H9 (cell line): ENCODE results near the gene C9. TPM values are rescaled to one million over a fixed set of nuclear protein-coding genes. Genes with fewer than 3 reads are reported as not detected.

ENCODE experiments used
- DNase-seq: peaks from one replicate; pipeline ENCODE4 v3.0.0-alpha.2; 2017
- H2AFZ ChIP-seq: one replicate; pipeline ENCODE4 v1.6.1; 2013; ENCODE audit warnings: mild to moderate bottlenecking, low read length, control low read depth, moderate library complexity
- H2AK5ac ChIP-seq: 2 replicates; pipeline ENCODE4 v1.6.1; 2013; ENCODE audit warnings: low read length, control low read depth, mixed read lengths; ENCODE audit not compliant: insufficient read length
- H2BK120ac ChIP-seq: one replicate; pipeline ENCODE4 v1.6.1; 2013; ENCODE audit warnings: low read depth, mild to moderate bottlenecking, low read length, control low read depth, inconsistent platforms; ENCODE audit not compliant: poor library complexity, severe bottlenecking
- H2BK12ac ChIP-seq: 2 replicates; pipeline ENCODE4 v1.6.1; 2013; ENCODE audit warnings: low read length, control low read depth, mixed read lengths, low read depth; ENCODE audit not compliant: insufficient read length
- H2BK15ac ChIP-seq: 2 replicates; pipeline ENCODE4 v1.6.1; 2013; ENCODE audit warnings: low read depth, low read length, control low read depth
- H2BK20ac ChIP-seq: one replicate; pipeline ENCODE4 v1.6.1; 2013; ENCODE audit warnings: low read depth, mild to moderate bottlenecking, low read length, control low read depth, inconsistent platforms; ENCODE audit not compliant: poor library complexity, severe bottlenecking
- H2BK5ac ChIP-seq: 2 replicates; pipeline ENCODE4 v1.6.1; 2013; ENCODE audit warnings: low read length, control low read depth, mixed read lengths; ENCODE audit not compliant: insufficient read length
- H3K14ac ChIP-seq: 2 replicates; pipeline ENCODE4 v1.6.1; 2013; ENCODE audit warnings: low read length, control low read depth; ENCODE audit not compliant: insufficient read depth
- H3K18ac ChIP-seq: 2 replicates; pipeline ENCODE4 v1.6.1; 2013; ENCODE audit warnings: low read depth, mild to moderate bottlenecking, mixed read lengths, low read length, control low read depth; ENCODE audit not compliant: insufficient read length
- H3K23ac ChIP-seq: 2 replicates; pipeline ENCODE4 v1.6.1; 2013; ENCODE audit warnings: low read length, control low read depth, mixed read lengths, low read depth; ENCODE audit not compliant: insufficient read length
- H3K23me2 ChIP-seq: 2 replicates; pipeline ENCODE4 v1.6.1; 2013; ENCODE audit warnings: low read depth, mild to moderate bottlenecking, mixed read lengths, low read length, control low read depth; ENCODE audit not compliant: insufficient read length, poor library complexity, severe bottlenecking
- H3K27ac ChIP-seq: 2 replicates; pipeline ENCODE4 v1.5.1; 2013; ENCODE audit warnings: low read length, control low read depth, mixed read lengths, low read depth; ENCODE audit not compliant: insufficient read length
- H3K27me3 ChIP-seq: 2 replicates; pipeline ENCODE4 v1.6.1; 2013; ENCODE audit warnings: low read length, control low read depth, inconsistent platforms; ENCODE audit not compliant: insufficient read depth
- H3K4ac ChIP-seq: 2 replicates; pipeline ENCODE4 v1.6.1; 2013; ENCODE audit warnings: low read depth, mild to moderate bottlenecking, control low read depth, inconsistent platforms, low read length, moderate library complexity
- H3K4me1 ChIP-seq: 2 replicates; pipeline ENCODE4 v1.6.1; 2013; ENCODE audit warnings: low read length, control low read depth, inconsistent platforms; ENCODE audit not compliant: insufficient read depth
- H3K4me2 ChIP-seq: 2 replicates; pipeline ENCODE4 v1.6.1; 2013; ENCODE audit warnings: low read length, control low read depth, mixed read lengths; ENCODE audit not compliant: insufficient read length, insufficient read depth
- H3K56ac ChIP-seq: 2 replicates; pipeline ENCODE4 v1.6.1; 2013; ENCODE audit warnings: low read depth, mild to moderate bottlenecking, mixed read lengths, low read length, control low read depth; ENCODE audit not compliant: insufficient read length
- H3K79me1 ChIP-seq: 2 replicates; pipeline ENCODE4 v1.6.1; 2013; ENCODE audit warnings: low read depth, mild to moderate bottlenecking, moderate library complexity, low read length, control low read depth, inconsistent platforms; ENCODE audit not compliant: insufficient read depth, poor library complexity, severe bottlenecking
- H3K79me2 ChIP-seq: 2 replicates; pipeline ENCODE4 v1.6.1; 2013; ENCODE audit warnings: low read length, control low read depth, inconsistent platforms; ENCODE audit not compliant: insufficient read depth
- H3K9ac ChIP-seq: 2 replicates; pipeline ENCODE4 v1.6.1; 2013; ENCODE audit warnings: low read length, control low read depth, mixed read lengths; ENCODE audit not compliant: insufficient read length; ENCODE audit errors: extremely low read depth
- H3K9me3 ChIP-seq: one replicate; pipeline ENCODE4 v1.6.1; 2013; ENCODE audit warnings: low read depth, low read length, inconsistent platforms; ENCODE audit not compliant: control insufficient read depth
- H3T11ph ChIP-seq: one replicate; pipeline ENCODE4 v1.6.1; 2013; ENCODE audit warnings: mild to moderate bottlenecking, low read length, control low read depth, inconsistent platforms
- H4K20me1 ChIP-seq: one replicate; pipeline ENCODE4 v1.6.1; 2013; ENCODE audit not compliant: control insufficient read depth, insufficient read length, insufficient read depth
- H4K5ac ChIP-seq: 2 replicates; pipeline ENCODE4 v1.6.1; 2013; ENCODE audit warnings: low read depth, mild to moderate bottlenecking, mixed read lengths, low read length, control low read depth; ENCODE audit not compliant: insufficient read length
- H4K8ac ChIP-seq: replicated peaks from 2 replicates; pipeline ENCODE4 v1.6.1; 2013; ENCODE audit warnings: low read length, control low read depth, mixed read lengths, low read depth; ENCODE audit not compliant: insufficient read length
- H4K91ac ChIP-seq: 2 replicates; pipeline ENCODE4 v1.6.1; 2013; ENCODE audit warnings: low read depth, mild to moderate bottlenecking, moderate library complexity, mixed read lengths, low read length, control low read depth; ENCODE audit not compliant: insufficient read length
- H3K27ac Mint-ChIP-seq, 3 experiments: 2 replicates in 2 of 3; 3 replicates in 1 of 3; pipeline ENCODE4 v1.8.0; 2020 to 2021; ENCODE audit warnings: mixed read lengths in 3 of 3, mild to moderate bottlenecking in 1 of 3, moderate library complexity in 1 of 3
- H3K27me3 Mint-ChIP-seq: 2 replicates; pipeline ENCODE4 v1.8.0; 2021; ENCODE audit warnings: low read depth, mild to moderate bottlenecking, moderate library complexity, mixed read lengths
- H3K36me3 Mint-ChIP-seq, 3 experiments: 2 replicates in 2 of 3; 3 replicates in 1 of 3; pipeline ENCODE4 v1.8.0; 2020 to 2021; ENCODE audit warnings: low read depth in 3 of 3, mixed read lengths in 3 of 3; ENCODE audit not compliant: insufficient read depth in 1 of 3
- H3K4me1 Mint-ChIP-seq, 2 experiments: 2 replicates each; pipeline ENCODE4 v1.8.0; 2020; ENCODE audit warnings: mixed read lengths in 2 of 2
- H3K4me3 Mint-ChIP-seq, 2 experiments: 2 replicates in 1 of 2; 3 replicates in 1 of 2; pipeline ENCODE4 v1.8.0; 2020 to 2021; ENCODE audit warnings: mild to moderate bottlenecking in 2 of 2, mixed read lengths in 2 of 2, moderate library complexity in 1 of 2
- H3K9me3 Mint-ChIP-seq, 2 experiments: 2 replicates in 1 of 2; 3 replicates in 1 of 2; pipeline ENCODE4 v1.8.0; 2020; ENCODE audit warnings: mild to moderate bottlenecking in 2 of 2, mixed read lengths in 2 of 2, moderate library complexity in 1 of 2
- total RNA-seq: library from RNA; stranded (reverse); gene quantifications from 2 replicates; pipeline ENCODE4 v1.2.1, GENCODE V29; 2021
- TF ChIP-seq, protein P1 (sequence below): fragments of 200-600 bp; sonication (generic); conservative IDR thresholded peaks from 3 replicates; pipeline ENCODE4 v1.8.0; 2021; ENCODE audit warnings: antibody characterized with exemption, mild to moderate bottlenecking

C9 gene
- total RNA-seq, 1 experiment from 2014 or later: not detected

DNA sequence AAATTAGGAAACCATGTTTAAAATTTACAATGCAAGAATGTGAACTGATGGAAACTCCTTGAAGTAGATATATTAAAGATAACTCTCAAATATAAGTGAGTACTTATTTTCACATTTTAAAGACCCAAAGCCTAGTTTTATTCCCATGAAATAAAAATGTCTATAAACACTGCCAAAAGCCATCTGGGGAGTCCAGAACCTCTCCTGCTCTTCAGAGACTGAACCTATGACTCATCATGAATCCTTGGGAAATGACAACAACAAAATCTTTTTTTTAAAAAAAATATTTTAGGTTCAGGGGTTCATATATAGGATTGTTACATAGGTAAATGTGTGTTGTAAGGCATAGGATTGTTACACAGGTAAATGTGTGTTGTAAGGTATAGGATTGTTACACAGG, 111.1 kb downstream of the C9 start:
- Histone ChIP-seq H2AFZ (no peak overlapping the region), H4K91ac (no peak overlapping the region), H3K79me1 (no peaks in the 10 kb centered on the region), H3T11ph (no peak overlapping the region), H3K14ac (no peak overlapping the region), H3K4me2 (no peak overlapping the region), H2BK120ac (no peak overlapping the region), H3K18ac (no peak overlapping the region), H3K4me1 (no peaks in the 10 kb centered on the region), H3K23ac (no peak overlapping the region), H3K9me3 (no peaks in the 10 kb centered on the region), H2BK15ac (no peak overlapping the region), H3K56ac (no peak overlapping the region), H3K27me3 (no peaks in the 10 kb centered on the region), H2BK20ac (no peak overlapping the region), H4K5ac (no peak overlapping the region), H4K20me1 (no peaks in the 10 kb centered on the region), H3K9ac (no peak overlapping the region), H3K79me2 (no peaks in the 10 kb centered on the region), H4K8ac (no peak overlapping the region), H3K4ac (no peak overlapping the region), H3K23me2 (no peaks in the 10 kb centered on the region), H2AK5ac (no peak overlapping the region), H2BK5ac (no peak overlapping the region), H2BK12ac (no peak overlapping the region), H3K27ac (no peak overlapping the region)
- Mint-ChIP-seq H3K4me1 (no peaks in the 10 kb centered on the region), H3K4me3 (no peak overlapping the region), H3K27ac (no peak overlapping the region), H3K36me3 (no peaks in the 10 kb centered on the region), H3K9me3 (no peaks in the 10 kb centered on the region), H3K27me3 (no peaks in the 10 kb centered on the region)
- TF ChIP-seq, protein P1, sequence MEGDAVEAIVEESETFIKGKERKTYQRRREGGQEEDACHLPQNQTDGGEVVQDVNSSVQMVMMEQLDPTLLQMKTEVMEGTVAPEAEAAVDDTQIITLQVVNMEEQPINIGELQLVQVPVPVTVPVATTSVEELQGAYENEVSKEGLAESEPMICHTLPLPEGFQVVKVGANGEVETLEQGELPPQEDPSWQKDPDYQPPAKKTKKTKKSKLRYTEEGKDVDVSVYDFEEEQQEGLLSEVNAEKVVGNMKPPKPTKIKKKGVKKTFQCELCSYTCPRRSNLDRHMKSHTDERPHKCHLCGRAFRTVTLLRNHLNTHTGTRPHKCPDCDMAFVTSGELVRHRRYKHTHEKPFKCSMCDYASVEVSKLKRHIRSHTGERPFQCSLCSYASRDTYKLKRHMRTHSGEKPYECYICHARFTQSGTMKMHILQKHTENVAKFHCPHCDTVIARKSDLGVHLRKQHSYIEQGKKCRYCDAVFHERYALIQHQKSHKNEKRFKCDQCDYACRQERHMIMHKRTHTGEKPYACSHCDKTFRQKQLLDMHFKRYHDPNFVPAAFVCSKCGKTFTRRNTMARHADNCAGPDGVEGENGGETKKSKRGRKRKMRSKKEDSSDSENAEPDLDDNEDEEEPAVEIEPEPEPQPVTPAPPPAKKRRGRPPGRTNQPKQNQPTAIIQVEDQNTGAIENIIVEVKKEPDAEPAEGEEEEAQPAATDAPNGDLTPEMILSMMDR: no peak
- no peak for DNase-seq
